Effector CD4-positive, alpha-beta T cell (primary cell): ENCODE data around the gene NUDT1.

Source experiments
- DNase-seq: peaks from one replicate; pipeline ENCODE4 v3.0.0-alpha.2; 2020

The NUDT1 gene

DNA sequence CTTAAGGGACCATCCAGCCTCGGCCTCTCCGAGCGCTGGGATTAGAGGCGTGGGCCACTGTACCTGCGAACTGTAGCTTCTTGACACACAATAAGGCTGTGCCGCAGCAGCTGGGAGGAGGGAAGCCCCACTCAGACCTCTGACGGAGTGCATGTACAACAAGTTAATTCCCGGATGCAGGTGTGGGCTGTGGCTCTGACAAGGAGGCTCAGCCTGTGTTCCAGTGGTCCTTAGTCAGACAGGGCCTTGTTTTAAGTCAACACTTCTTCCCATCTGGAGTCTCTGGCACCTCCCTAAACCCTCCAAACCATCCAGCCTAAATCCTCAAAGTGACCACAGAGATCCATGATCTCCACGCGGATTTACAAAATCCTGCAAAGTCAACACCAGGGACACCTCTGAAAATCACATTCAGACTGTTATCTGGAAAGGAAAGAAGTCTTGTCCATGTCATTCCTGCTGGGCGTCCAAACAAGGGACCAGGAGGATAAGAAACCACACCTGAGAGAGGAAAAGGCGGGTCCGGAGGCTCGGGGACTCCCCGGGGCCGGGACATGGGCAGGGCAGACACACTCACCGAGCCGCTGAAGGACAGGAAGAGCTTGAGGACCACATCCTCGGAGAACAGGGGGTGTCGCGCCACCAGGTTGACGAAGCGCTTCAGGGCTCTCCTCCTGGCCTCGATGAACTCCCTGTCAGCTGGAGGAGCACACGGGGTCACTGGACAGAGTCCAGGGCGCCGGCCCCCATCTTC lies 29.4 kb downstream of the NUDT1 start:
- DNase-seq, result no peak

DNA sequence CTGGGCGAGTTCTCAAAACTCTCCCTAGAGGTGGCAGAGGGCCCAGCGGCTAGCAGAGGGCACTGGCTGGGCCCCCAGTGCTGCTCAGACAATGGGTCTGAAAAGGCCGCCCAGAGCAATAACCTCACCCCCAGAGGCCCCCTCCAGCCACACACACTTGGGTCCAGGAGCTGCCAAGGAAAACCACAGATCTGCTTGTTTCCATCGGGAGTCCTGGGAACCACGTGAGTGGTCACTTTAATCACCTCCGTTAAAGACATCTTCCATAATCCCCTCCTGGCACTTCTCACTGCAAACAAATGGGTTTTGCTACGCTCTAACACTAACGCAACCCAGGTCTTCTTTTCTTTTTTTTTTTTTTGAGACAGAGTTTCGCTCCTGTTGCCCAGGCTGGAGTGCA lies 30.0 kb downstream of the NUDT1 start:
- DNase-seq, result no peak

DNA sequence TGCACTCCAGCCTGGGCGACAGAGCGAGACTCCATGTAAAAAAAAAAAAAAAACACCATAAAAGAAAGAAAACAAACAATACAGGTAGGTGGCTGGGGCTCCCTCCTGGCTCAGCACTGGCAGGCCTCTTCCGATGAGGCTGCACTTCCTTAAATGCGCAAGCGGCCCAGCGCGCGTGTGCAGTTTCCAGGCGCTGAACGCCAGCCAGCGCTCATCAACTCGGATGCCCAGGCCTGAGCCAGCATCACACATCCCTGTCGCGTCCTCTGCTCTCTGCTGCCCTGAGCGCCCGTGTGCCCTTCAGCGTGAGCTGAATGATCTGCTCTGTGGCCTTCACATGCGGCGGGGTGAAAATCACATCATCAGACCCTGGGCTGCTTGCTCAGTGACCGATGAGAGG lies 31.8 kb downstream of the NUDT1 start:
- no peak for DNase-seq

DNA sequence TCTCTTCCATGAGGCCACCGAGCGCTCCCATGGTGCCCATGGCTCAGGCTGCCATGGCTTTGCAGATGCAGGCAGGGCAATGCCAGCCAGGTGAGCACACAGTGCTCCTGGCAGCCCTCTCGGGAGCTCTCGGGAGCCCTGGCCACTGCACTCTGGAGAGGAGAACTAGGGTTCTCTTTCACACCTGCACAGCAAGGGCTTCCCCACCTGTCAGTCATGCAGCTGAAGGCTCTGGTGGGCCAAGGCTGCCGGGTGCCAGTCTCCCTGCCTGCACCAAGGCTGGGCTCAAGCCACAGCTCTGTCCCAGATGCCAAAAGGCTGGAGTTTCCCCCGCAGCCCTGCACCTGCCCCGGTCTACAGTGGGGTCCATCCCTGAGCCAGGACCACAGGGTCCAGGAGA lies 32.6 kb downstream of the NUDT1 start:
- DNase-seq, result no peak

DNA sequence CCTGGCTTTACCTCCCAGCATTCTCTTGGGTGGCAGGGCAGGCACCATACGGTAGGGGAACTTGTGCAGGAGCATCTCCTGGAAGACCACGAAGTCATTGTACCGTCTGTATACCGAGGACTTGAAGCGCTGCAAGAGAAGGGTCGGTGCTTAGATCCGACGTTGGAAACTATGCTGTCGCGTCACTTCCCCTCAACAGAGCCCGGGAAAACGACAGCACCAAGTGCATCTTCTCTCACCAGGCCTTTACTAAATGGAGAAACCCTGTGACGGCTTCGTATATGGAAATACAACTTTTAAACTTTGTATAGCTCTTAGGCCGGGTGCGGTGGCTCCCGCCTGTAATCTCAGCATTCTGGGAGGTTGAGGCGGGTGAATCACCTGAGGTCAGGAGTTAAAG lies 33.1 kb downstream of the NUDT1 start:
- no peak for DNase-seq

DNA sequence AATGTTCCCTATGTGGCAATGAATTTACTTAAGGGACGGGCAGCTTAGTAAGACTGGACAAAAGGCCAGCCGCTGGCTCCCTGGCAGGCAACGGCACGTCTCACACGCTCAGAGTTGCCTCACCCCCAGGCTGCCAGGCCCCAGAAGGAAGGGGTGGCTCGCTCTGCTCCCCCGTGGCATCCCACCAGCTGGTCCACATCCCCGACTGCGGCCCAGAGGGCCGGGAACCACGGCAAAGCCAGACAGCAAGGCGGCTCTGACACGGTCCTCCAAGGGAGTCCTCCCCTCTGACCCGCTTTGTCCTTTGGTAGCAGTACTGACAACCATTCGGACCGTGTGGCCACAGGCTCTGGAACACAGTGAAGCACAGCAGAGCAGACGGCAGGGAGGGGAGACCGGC lies 34.1 kb downstream of the NUDT1 start:
- no peak for DNase-seq

DNA sequence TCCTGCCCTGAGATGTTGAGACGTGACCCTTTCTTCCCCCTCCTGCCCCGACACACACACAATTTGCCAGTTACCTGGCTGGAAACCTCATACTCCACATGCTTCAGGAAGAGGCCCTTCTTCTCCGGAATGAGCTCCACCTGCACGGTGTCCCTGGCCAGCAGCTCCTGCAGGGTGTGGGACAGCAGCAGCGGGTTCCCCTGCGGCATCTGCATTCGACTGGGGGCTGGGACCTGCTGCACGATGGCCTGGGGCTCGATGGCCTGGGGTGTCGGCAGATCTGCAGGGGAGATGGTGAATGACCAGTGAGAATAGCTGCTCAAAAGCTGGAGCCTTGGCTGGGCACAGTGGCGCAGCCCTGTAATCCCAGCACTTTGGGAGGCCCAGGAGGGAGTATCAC lies 36.0 kb downstream of the NUDT1 start:
- DNase-seq, result no peak

DNA sequence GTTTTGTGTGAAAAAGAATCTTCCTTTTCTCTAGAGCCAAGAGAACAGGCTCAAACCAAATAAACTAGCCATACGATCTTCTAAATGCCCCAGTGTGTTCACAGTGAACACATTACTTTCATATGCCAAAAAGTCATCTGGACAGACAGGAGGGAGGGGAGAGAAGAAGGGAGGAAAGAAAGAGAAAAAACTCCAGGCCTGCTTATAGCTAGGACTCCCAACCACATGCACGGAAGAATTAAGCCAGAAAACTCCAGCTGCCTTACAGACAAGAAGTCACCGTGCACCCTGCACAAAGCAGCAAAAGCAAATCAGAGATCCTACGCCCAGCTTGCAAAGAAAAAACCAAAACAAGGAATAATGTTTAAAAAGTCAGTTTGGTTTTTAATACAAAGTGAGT lies 37.9 kb downstream of the NUDT1 start:
- no peak for DNase-seq

DNA sequence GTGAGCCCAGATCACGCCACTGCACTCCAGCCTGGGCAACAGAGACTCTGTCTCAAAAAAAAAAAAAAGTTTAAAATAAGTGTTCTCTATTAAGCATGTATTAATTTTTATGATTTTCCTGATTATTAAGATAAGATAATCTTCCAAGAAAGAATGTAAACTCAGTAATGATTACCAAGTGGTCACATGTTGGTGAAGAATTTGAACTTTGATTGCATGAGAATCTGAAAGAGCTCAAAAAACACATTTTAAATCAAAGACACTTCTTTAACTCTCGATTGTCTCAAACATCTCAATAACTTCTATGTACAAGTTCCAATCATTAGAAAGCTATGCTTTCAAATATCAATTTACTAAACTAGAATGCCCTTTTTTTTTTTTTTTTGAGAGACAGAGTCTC lies 38.4 kb downstream of the NUDT1 start:
- no peak for DNase-seq

DNA sequence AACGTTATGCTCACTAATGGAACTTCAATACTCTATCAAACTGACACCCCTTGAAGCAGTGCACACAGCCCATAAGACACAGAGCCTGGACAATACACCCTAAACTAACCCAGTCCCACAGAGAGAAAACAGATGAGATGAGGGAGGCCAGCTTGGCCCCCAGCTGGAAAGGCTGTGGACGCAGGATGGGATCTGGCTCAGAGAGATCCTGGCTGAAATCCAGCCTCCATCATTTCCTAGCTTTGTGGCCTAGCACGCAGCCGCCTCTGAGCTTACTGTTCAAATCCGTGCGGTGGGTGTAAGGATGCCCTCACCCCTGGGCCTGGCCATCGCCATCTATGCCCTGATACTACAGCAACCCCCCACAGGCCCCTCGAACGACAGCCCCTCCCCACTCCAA lies 39.5 kb downstream of the NUDT1 start:
- DNase-seq, result no peak

DNA sequence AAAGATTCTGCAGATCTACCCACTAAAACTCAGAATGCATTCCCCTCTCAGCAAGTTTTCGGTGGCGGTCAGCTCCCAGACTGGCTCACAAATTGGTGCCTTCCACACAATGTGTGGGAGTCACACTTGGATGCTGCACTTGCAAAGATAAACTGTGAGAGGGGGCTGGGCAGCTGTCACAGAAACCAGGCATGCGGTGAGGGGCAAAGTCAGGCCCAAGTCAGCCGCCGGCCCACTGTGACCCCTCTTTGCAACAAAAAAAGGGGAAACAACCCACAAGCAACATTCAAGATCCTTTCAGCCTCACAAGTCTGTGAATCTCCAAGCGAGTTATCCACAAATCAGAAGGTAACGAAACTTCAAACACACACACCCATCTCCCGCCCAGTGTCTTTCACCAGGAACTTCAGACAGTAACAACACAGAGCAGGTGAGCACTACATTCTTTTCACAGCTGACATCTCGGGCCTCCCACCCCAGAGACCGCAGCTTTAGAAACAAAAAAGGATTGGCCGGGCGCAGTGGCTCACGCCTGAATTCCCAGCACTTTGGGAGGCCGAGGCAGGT lies 40.2 kb downstream of the NUDT1 start:
- DNase-seq, result no peak

DNA sequence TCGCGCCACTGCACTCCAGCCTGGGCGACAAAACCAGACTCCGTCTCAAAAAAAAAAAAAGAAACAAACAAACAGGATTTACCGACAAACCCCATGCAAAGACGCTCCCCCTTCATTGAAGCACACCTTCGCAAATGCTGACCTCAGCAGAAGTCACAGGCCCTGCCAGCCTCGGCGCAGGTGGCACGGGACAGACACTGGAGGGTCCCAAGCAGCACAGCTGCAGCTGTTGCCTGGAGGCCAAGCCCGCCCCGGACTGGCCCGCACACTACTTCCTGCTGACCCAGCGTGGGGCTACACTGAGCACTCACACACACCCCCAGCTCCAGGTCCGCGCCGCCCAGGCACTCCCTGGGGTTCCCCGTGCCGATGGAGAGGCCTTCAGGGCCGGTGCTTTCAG lies 41.0 kb downstream of the NUDT1 start:
- no peak for DNase-seq

DNA sequence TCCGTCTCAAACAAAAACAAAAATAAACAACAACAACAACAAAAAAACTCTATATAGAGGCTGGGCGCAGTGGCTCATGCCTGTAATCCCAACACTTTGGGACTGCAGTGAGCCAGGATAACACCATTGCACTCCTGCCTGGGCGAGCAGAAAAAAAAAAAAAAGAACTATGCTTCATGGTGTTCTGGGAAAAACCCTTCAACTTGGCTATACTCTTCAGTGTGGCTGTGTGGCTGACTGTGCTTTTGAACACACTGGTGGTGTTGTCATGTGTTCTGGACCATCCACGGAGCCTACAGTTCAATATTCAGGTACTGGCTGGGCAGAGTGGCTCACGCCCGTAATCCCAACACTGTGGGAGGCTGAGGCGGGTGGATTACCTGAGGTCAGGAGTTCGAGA lies 45.7 kb downstream of the NUDT1 start:
- no peak for DNase-seq

DNA sequence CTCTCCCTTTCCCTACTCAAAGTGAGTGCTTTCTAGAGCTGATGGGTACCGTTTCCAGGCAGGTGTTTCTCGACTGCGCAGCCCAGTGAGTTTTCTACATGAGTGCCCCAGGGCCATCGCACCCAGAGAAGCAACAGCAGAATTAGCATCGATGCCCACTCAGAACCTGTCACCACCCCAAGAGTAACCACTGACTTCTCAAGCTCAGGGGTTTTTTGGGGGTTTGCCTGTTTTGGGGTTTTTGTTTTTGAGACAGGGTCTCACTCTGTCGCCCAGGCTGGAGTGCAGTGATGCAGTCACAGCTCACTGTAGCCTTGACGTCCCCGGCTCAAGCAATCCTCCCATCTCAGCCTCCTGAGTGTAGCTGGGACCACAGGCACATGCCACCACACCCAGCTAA lies 46.5 kb downstream of the NUDT1 start:
- DNase-seq, result no peak

DNA sequence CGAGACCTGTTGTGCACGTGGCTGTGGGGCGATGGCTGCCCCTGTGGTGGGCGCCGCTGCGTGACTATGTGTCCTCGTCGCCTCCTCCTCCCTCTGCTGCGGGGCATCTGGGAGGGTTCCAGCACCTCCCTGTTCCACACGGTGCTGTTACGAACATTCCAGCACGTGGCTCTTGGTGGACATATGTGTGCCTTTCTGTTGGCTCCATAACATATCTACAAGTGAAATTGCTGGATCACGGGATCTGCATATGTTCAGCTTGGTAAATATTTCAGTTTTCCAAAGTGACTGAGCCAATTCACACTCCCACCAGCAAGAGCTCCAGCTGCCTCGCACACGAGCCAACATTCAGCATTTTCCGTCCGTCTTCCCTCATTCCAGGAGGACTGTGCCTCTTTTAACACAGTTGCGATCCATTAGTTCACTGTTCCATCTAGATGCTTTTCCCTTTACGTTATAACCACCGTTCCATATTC lies 47.1 kb downstream of the NUDT1 start:
- DNase-seq, result no peak

DNA sequence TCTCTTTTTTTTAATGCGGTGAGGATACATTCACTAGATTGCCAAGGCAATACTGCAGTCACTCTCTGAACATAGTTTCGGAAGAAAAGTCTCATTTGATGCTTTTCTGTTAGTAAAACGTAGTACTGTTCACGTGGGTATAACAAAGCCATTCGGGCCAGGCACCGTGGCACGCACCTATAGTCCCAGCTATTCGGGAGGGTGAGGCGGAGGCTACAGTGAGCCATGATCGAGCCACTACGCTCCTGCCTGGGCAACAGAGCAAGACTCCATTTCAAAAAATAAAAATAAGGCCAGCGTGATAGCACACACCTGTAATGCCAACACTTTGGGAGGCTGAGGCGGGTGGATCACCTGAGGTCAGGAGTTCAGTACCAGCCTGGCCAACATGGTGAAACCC lies 47.6 kb downstream of the NUDT1 start:
- no peak for DNase-seq

DNA sequence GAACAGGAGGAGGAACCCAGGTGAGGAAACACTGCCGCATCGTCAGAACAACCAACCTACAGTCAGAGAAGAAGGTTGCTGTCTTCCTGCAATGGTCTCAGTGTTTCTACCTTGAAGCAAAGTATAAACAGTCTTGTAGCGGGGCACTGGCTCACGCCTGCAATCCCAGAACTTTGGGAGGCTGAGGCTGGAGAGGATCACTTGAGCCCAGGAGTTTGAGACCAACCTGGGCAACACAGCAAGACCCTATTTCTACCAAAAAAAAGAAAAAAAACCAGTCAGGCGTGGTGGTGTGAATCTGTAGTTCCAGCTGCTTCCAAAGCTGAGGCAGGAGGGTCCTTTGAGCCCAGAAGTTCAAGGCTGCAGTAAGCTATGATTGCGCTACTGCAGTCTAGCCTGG lies 48.9 kb downstream of the NUDT1 start:
- DNase-seq, result no peak

DNA sequence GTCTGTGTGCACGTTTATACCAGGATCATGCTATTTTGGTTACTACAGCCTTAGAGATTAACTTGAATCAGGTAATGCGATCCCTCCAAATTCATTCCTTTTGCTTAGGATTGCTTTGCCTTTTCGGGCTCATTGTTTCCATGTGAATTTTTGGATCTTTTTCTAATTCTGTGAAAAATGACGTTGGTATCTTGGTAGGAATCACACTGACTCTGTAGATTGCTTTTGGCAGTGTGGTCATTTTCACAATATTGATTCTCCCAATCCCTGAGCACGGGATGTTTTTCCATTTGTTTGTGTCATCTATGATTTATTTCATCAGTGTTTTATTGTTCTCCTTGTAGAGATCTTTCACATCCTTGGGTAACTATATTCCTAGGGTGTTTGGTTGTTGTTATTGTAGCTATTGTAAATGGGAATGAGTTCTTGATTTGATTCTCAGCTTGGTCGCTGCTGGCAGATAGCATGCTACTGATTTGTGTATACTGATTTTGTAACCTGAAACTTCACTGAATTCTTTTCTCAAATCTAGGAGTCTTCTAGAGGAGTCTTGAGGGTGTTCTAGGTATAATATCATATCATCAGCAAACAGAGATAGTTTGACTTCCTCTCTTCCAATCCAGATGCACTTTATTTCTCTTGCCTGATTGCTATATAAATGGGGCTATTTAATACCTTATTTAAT lies 54.1 kb downstream of the NUDT1 start:
- DNase-seq, result no peak

DNA sequence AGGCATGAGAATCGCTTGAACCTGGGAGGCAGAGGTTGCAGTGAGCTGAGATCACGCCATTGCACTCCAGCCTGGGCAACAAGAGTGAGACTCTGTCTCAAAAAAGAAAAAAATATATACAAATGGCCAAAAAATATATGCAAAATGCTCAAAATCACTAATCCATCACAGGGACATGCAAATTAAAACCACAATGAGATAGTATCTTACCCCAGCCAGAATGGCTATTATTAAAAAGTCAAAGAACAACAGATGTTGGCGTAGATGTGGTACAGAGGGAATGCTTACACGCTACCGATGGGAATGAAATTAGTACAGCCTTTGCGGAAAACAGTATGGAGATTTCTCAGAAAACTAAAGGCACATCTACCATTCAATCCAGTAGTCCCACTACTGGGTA lies 54.8 kb downstream of the NUDT1 start:
- no peak for DNase-seq

DNA sequence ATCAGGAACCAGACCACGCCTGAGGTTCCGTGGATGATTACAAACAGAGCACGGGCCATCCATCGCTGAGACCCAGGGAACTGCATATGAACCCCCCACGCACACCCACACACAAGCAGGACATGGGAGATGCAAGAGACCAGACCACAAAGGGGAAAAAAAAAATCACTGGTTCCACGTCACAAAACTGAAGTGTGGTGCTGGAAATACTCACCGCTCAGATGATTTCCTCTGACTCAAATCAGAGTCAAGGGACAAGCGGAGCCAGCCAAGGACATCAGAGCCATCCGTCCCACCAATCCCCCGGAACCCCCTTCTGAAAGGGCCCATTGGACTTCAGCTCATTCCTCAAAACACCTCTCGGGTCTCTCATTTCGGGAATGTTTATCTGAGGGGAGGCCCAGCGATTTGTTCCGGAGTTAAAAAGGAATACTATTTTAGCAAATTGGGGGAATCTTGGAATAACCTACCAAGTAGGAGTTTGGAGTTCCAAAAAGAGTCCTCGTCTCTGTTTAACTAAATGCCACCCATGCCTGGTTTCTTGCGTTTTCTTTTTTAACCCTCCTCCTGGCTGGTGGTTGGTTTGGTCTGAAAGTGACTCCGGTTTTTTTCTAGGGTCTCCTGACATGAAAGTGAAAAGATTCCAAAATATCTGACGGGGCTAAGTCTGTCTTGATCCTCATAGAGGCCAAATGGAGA lies 57.3 kb downstream of the NUDT1 start:
- DNase-seq, result no peak

DNA sequence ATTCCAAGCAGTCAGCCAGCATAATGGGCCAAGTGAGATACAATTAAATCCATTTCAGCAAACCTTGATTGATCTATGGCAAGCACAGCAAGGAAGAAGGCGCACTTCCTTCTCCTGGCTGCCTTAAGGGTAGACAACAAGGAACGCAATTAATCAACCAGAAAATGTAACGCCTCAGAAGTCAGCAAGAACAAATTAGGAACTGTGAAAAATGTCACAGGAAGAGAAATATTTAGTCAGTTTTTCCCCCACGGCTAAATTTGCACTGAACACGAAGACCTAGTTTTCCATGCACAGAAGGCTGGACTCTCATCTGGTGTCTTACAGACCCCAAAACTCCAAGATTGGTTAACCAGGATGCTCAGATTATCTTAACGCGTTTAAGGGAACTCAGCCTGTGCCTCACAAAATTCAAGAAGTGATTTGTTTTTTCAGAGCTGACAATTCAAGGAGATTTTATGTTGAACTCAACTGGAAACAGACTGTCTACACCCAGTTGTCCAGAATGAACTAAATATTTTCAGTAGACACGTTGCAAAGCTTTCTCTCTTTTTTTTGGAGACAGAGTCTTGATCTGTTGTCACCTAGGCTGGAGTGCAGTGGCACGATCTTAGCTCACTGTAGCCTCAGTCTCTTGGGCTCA lies 58.0 kb downstream of the NUDT1 start:
- no peak for DNase-seq
